ENCODE results near the gene THOC6. TPM values are rescaled to one million over a fixed set of nuclear protein-coding genes. Genes with fewer than 3 reads are reported as not detected.

Gene THOC6
- polyA plus RNA-seq (ENCODE audit: insufficient read depth in 1 of 5, insufficient read length in 5 of 5, low replicate concordance in 1 of 5), result 10 to 100 TPM; 20.0 to 37.5 (median 27.2) TPM
- long read RNA-seq, donor 1, transcript THOC6-202 (13 exons, 1,419 nt), result major isoform, 9 of 9 reads
- long read RNA-seq, donor 1, partial matches to known transcripts, result 0 of 9 reads
- long read RNA-seq, donor 1, other reads (novel, unspliced or antisense), result 0 of 9 reads
- long read RNA-seq, donor 2, partial matches to known transcripts, result 0 of 2 reads
- long read RNA-seq, donor 2, other reads (novel, unspliced or antisense), result 0 of 2 reads
- long read RNA-seq, donor 3, transcript THOC6-202 (13 exons, 1,419 nt), result major isoform, 6 of 7 reads
- long read RNA-seq, donor 3, partial matches to known transcripts, result 0 of 7 reads
- long read RNA-seq, donor 3, other reads (novel, unspliced or antisense), result 0 of 7 reads
- long read RNA-seq, donor 4, transcript THOC6-202 (13 exons, 1,419 nt), result major isoform, 5 of 5 reads
- long read RNA-seq, donor 4, partial matches to known transcripts, result 0 of 5 reads
- long read RNA-seq, donor 4, other reads (novel, unspliced or antisense), result 0 of 5 reads
- long read RNA-seq, donor 5, transcript THOC6-202 (13 exons, 1,419 nt), result major isoform, 6 of 14 reads
- long read RNA-seq, donor 5, partial matches to known transcripts, result 8 of 14 reads
- long read RNA-seq, donor 5, other reads (novel, unspliced or antisense), result 0 of 14 reads
- long read RNA-seq, donor 6, transcript THOC6-202 (13 exons, 1,419 nt), result major isoform, 7 of 8 reads
- long read RNA-seq, donor 6, partial matches to known transcripts, result 0 of 8 reads
- long read RNA-seq, donor 6, other reads (novel, unspliced or antisense), result 0 of 8 reads
- long read RNA-seq, donor 7, transcript THOC6-202 (13 exons, 1,419 nt), result major isoform, 6 of 17 reads
- long read RNA-seq, donor 7, partial matches to known transcripts, result 10 of 17 reads
- long read RNA-seq, donor 7, other reads (novel, unspliced or antisense), result 0 of 17 reads
- long read RNA-seq, donor 8, partial matches to known transcripts, result 0 of 2 reads
- long read RNA-seq, donor 8, other reads (novel, unspliced or antisense), result 0 of 2 reads

- DNase-seq, result peak; percentile 94 to 95
Measured at GRCh38 chr16:3023669-3024478, at the start of gene THOC6, which contains the start of gene HCFC1R1. TSS of gene THOC6 (plus strand) at chr16:3024035. CDS start at chr16:3024327, 292 bp downstream. TSS of gene HCFC1R1 (minus strand) at chr16:3023942. CDS start at chr16:3023941, 1 bp downstream.

GRCh38 chr16:2974319-2975056 is 49.3 kb upstream of the THOC6 start:
- no peak for DNase-seq

DNA sequence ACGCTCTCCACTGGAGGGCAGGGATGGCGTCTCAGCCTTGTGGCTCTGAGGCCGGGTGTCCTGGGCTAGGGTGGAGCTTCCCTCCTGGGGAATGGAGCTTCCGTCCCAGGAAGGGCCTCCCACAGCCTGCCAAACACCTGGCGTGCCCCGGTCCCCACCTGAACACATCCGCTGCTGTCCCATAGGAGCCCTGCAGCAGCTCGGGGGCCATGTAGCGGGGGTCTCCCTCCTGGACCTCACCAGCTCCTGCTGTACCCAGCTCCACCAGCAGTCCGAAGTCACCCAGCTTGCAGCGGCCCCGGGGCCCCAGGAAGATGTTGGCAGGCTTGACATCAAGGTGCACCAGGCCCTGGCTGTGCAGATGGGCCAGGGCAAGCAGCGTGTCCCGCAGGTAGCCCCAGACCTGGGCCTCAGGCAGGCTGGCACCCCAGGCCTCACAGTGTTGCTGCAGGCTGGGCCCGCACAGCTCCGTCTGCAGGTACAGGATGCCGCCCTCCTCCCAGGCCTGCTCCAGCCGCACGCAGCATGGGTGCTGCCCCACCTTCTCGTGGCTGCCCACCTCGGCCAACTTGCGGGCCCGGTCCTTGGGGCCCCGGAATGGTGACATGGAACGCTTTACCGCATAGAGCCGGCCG is 48.6 kb upstream of the THOC6 start:
- DNase-seq, result no peak

DNA sequence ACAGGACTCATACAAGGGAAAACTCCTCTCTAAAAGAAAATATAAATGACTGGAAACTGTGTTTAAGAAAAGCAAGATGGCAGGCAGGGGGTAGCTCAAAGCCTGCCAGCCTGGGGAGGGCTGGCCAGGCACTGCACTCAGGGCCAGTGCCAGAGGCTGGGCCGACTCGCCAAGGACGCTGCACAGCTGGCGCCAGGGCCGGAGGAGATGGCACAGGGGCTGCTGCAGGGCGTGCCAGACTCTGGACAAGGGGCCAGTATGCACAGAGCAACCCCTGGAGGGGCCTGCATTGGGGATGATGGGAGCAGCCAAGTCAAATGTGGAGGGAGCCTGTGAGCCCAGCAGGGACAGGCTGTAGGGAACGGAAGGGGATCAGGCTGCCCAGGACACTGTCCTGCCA is 47.6 kb upstream of the THOC6 start:
- no peak for DNase-seq

GRCh38 chr16:2976673-2977072 is 47.2 kb upstream of the THOC6 start:
- no peak for DNase-seq

- DNase-seq, result peak; percentile 65 to 72
Measured at GRCh38 chr16:2977440-2977839, 46.4 kb upstream of the THOC6 start.

- no peak for DNase-seq
Measured at GRCh38 chr16:2979669-2980226, 44.1 kb upstream of the THOC6 start.

- peak; percentile 91 for DNase-seq
Measured at GRCh38 chr16:2980227-2981176, 43.3 kb upstream of the THOC6 start, which contains the start of gene PKMYT1. TSS of gene PKMYT1 (minus strand) at chr16:2980446. CDS start at chr16:2979657, 789 bp downstream.

DNA sequence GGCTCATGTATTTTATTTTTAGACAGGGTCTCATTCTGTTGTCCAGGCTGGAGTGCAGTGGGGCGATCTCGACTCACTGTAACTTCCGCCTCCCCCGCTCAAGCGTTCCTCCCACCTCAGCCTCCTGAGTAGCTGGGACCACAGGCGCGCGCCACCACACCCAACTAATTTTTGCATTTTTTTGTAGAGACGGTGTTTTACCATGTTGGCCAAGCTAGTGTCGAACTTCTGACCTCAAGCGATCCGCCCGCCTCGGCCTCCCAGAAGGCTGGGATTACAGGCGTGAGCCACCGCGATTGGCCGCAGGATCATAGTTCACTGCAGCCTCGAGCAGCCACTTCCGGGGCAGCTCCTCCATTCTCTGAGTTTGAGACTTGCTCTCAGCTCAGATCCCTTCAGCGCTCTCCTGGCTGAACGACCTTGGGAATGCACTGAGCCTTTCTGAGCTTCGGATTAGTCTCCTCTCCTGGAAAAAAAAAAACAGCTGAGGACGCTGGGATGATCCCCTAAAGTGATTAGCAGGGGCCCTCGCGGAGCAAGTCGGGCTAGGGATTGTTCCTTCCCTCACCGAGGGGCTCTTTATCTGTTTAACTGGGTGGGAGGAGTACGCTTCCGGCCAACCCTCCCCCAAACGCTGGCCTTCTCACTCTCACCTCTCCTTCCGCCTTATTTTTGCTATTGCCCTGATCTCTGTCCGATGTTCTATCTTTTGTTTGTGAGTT is 42.5 kb upstream of the THOC6 start:
- DNase-seq, result no peak

DNA sequence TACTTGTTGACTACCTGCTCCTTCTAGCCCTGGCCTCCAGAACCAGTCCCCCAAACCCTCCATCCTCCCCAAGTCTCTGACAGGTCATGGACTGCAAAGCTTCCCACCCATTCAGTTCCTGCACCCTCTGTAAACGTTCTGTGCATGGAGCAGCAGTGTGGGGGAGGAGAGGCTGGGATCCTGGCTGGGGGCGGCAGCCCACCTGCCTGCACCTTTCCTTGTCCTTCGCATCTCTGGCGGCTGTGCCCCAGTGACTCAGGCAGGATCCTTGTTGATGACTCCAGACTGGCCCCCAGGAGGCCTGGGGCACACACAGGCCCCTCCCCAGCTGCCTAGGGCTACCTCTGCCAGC is 42.0 kb upstream of the THOC6 start:
- no peak for DNase-seq

DNA sequence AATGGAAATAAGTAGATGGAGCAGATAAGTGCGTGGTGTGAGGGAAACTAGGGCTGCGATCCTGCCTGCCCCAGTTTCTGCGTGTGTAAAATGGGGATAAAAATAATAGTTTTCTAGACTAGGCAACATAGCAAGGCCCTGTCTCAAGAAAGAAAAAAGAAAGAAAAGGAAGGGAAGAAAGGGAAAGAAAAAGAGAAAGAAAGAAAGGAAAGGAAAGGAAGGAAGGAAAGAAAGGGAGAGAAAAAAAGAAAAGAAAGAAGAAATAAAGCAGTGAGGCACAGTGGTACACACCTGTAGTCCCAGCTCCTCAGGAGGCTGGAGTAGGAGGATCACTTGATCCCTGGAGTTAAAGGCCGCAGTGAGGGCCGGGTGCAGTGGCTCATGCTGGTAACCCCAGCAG is 41.4 kb upstream of the THOC6 start:
- no peak for DNase-seq

DNA sequence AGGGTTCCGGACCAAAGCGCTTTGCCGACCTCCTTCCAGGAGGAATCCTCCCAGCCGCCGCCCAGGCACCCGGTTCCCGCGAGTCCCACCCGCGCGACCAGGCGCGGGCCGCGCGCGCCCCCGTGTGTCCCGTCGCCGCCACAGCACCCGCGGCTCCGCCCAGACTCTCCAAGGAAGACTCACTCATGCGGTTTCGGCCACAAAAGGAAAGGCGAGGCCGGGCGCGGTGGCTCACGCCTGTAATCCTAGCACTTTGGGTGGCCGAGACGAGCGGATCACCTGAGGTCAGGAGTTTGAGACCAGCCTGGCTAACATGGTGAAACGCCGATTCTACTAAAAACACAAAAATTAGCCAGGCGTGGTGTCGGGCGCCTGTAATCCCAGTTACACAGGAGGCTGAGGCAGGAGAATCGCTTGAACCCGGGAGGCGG is 40.1 kb upstream of the THOC6 start:
- peak; percentile 65 to 73 for DNase-seq

- peak in 1 of 2 donors; percentile 68 for DNase-seq
Measured at GRCh38 chr16:2985462-2985861, 38.4 kb upstream of the THOC6 start.

- DNase-seq, result no peak
Measured at GRCh38 chr16:2985893-2986355, 37.9 kb upstream of the THOC6 start.

DNA sequence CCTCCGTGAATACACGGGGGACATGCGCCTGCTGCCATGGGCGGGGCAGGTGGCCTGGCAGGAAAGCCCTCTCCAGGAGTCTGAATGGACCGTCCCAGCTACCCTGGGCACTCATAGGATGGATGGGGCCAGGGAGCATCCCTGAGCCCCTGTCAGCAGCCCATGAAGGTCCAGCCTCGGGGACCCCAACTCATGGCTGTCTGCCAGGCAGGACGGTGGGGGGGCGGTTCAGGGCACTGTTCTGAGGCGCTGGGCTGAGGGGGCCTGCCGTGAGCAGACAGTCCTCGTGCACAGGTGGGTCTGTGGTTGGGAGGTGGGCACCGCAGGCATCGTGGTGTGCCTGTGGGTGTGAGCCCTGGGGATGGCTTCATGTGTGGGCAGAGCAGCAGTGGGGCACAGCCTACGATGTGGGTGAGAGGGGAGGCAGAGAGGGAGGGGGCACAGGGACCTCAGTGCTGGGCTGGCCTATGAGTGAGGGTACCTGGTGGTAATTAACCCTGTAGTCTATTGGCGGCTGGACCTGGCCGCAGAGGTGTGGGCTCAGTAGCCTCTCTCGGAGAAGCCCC is 37.1 kb upstream of the THOC6 start:
- DNase-seq, result no peak

DNA sequence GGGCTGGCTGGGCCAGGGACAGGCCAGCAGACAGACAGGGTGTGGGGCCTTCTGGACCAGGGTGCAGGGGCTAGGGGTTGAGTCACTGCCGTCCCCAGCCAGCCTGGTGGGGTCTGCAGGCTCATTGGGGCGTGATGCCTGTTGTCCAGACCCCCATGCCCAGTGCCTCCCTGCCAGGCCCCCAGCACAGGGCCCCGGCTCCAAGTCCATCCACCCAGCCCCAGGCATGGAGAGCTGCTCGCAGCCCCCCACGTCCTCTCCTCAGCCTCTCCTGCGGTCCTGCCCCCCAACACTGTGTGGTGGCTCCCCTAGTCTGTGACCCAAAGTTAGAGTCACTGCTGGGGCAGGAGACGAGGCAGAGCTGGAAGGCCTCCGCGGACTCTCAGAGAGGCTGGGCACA is 36.5 kb upstream of the THOC6 start:
- no peak for DNase-seq

DNA sequence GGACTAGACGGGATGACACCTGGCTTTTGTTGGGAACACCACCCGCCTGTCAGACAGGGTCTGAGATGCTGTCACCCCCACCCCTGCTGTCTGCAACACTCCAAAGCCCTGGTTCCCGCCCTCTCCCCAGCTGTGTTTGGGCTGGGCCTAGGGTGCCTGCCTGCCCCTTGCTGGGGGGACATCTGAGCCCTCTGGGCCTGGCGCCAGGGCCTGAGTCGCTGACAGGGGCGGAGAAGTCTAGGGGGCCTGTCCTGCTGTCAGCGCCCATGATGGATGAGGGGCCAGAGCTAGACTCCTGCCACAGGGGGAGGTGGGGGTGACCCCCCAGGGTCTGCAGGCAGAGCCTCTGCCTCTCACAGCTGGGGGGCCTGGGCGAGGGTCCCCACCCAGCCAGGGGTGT is 36.0 kb upstream of the THOC6 start:
- peak; percentile 70 to 71 for DNase-seq

Measured in right lung (tissue), 10 donors.